Activated T-helper 2 cell treated with anti-CD3 and anti-CD28 coated beads, Interferon-gamma antibody, Interleukin-2, Interleukin-4, amounts not matched to agents 10 μg/mL and 5 μg/mL and 100 μg/mL, durations not matched to agents 14 hours and 24 hours and 36 hours (primary cell): ENCODE measurements around the gene CD200R1. TPM values are rescaled to one million over a fixed set of nuclear protein-coding genes. Genes with fewer than 3 reads are reported as not detected.

Experiments used
- DNase-seq: peaks from one replicate; pipeline ENCODE4 v3.0.0; 2021; ENCODE audit warnings: low spot score
- H3K27ac Mint-ChIP-seq: one replicate; pipeline ENCODE4 v1.8.0; 2021; ENCODE audit warnings: mixed read lengths
- H3K27me3 Mint-ChIP-seq: one replicate; pipeline ENCODE4 v1.8.0; 2021; ENCODE audit warnings: low read depth, mixed read lengths
- H3K36me3 Mint-ChIP-seq: one replicate; pipeline ENCODE4 v1.8.0; 2021; ENCODE audit warnings: low read depth, mixed read lengths
- H3K4me1 Mint-ChIP-seq: one replicate; pipeline ENCODE4 v1.8.0; 2021; ENCODE audit warnings: low read depth, mixed read lengths
- H3K4me3 Mint-ChIP-seq: one replicate; pipeline ENCODE4 v1.8.0; 2021; ENCODE audit warnings: low read depth, mild to moderate bottlenecking, moderate library complexity, mixed read lengths
- H3K9me3 Mint-ChIP-seq: one replicate; pipeline ENCODE4 v1.8.0; 2021; ENCODE audit warnings: mixed read lengths
- intact Hi-C: fragments of 100-400 bp; cut with micrococcal nuclease; formaldehyde crosslinking; loops from one replicate; pipeline ENCODE4 v1.15.1; 2023
- total RNA-seq: library from RNA; stranded (reverse); gene quantifications from 2 replicates; pipeline ENCODE4 v1.2.3, GENCODE V29; 2022

Gene CD200R1
- total RNA-seq, result 3.4 and 4.1 TPM in 2 replicates

DNA sequence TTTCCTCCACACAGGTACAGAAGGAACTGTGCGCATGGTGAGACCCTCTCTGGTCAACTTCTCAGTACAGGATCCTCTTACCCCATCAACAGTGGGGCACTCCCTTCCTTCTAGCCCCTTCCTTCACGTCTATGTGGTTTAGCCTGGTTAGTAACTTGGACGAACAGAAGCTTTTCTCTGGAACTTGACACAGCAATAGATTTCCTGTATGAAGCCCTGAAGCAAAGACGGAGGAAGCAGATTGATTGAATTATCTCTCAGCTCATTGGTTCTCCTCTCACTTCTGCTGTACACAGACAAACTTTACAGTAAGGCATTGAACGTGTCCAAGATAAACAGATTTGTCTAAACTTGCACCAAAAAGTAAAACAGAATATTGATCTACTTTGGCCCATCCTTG is at the start of gene CD200R1:
TSS of gene CD200R1 (minus strand) at position 210 of the 400 bp plus-strand sequence. CDS start 246 bp downstream, outside the sequence.
- Mint-ChIP-seq H3K27me3 (no peaks in the 10 kb centered on the region), H3K4me3 (peak within 1 kb of the TSS; percentile 84), H3K9me3 (no peaks in the 10 kb centered on the region), H3K27ac (peak within 1 kb of the TSS; percentile 94), H3K36me3 (peaks cover 7% of the 10 kb centered on the region), H3K4me1 (peaks cover 68% of the 10 kb centered on the region)
- intact Hi-C loops, result loop anchor here (2.0 to 5.0 kb wide), 2 partner anchors 16 to 843 kb away; partner anchors contain the start of genes GCSAM and GTPBP8
- no peak for DNase-seq

- Mint-ChIP-seq H3K27me3 (no peaks in the 10 kb centered on the region), H3K36me3 (peaks cover 21% of the 10 kb centered on the region), H3K4me1 (peaks cover 27% of the 10 kb centered on the region), H3K27ac (no peak overlapping the region), H3K4me3 (no peak overlapping the region), H3K9me3 (no peaks in the 10 kb centered on the region)
- intact Hi-C loops, result no loop called here
- no peak for DNase-seq
Observed at GRCh38 chr3:113021471-113021870, 46.6 kb upstream of the CD200R1 start.

DNA sequence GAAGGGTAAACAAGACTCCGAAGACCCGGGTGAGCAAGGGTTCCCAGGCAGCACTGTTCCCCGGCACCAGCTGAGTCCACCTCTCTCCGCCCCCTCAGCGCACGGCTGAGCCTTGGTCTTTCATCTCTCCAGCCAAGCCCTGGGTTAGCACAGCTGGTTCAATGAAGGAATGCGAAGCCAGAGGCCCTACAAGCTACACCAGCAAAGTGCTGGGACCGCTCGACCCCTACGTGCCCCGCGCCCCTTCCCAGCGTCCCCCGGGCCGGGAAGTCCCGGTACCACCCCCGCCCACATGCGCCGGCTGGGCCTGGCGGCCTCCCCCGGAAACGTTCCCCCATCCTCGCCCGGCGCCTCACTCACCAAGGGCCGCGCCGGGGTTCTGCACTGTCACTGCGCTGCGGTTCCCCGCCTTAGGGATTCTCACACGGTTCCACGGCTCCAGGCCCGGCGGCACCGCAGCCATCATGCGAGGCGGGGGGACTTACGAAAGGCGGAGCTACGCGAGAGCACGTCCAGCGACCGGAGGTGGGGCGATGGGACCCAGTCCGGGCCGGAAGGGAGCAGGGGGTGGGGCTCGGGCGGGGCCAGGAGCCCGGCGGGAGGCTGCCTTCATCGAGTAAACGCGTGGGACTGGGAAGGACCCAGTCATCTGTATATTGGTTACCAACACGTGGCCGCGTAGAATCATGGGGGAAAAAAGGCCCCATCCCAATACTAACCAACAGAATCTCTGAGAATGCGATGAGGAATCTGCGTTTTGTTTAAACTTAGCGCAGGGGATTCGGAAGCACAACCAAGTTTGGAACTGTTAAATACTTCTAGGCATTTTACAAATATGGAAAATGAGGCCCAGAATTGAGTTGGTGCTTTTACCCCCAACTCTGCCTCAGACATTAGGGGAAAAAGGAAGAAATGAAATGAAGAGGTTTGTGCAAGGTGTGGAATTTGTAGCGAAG is 44.6 kb upstream of the CD200R1 start:
- no peaks in the 10 kb centered on the region for H3K9me3 Mint-ChIP-seq
- no peaks in the 10 kb centered on the region for H3K27me3 Mint-ChIP-seq
- peaks cover 38% of the 10 kb centered on the region for H3K4me1 Mint-ChIP-seq
- H3K4me3 Mint-ChIP-seq, result peak overlapping the region; percentile 93
- peaks cover 41% of the 10 kb centered on the region for H3K36me3 Mint-ChIP-seq
- intact Hi-C loops, result loop anchor here (1.0 kb wide), 5 partner anchors 14 to 727 kb away; partner anchors contain the start of genes NAA50 and SLC35A5
- H3K27ac Mint-ChIP-seq, result peak overlapping the region; percentile 94
- peak; percentile 73 for DNase-seq

GRCh38 chr3:113018536-113019181 is 43.8 kb upstream of the CD200R1 start:
- Mint-ChIP-seq H3K27ac (peak overlapping the region; percentile 94), H3K36me3 (peaks cover 46% of the 10 kb centered on the region), H3K4me1 (peaks cover 40% of the 10 kb centered on the region), H3K4me3 (peak overlapping the region; percentile 93), H3K27me3 (no peaks in the 10 kb centered on the region), H3K9me3 (no peaks in the 10 kb centered on the region)
- intact Hi-C loops, result loop anchor here (1.0 kb wide), 5 partner anchors 13 to 728 kb away; partner anchors contain the start of genes NAA50 and SLC35A5
- no peak for DNase-seq

GRCh38 chr3:113013593-113013992 is 38.7 kb upstream of the CD200R1 start:
- Mint-ChIP-seq H3K27ac (no peak overlapping the region), H3K9me3 (no peaks in the 10 kb centered on the region), H3K36me3 (peaks cover 82% of the 10 kb centered on the region), H3K4me1 (peaks cover 47% of the 10 kb centered on the region), H3K27me3 (no peaks in the 10 kb centered on the region), H3K4me3 (no peak overlapping the region)
- intact Hi-C loops, result no loop called here
- no peak for DNase-seq

- Mint-ChIP-seq H3K4me3 (no peak overlapping the region), H3K9me3 (no peaks in the 10 kb centered on the region), H3K4me1 (peaks cover 59% of the 10 kb centered on the region), H3K36me3 (peaks cover 87% of the 10 kb centered on the region), H3K27me3 (no peaks in the 10 kb centered on the region), H3K27ac (no peak overlapping the region)
- intact Hi-C loops, result no loop called here
- DNase-seq, result no peak
Observed at GRCh38 chr3:113008117-113008516, 33.2 kb upstream of the CD200R1 start.

DNA sequence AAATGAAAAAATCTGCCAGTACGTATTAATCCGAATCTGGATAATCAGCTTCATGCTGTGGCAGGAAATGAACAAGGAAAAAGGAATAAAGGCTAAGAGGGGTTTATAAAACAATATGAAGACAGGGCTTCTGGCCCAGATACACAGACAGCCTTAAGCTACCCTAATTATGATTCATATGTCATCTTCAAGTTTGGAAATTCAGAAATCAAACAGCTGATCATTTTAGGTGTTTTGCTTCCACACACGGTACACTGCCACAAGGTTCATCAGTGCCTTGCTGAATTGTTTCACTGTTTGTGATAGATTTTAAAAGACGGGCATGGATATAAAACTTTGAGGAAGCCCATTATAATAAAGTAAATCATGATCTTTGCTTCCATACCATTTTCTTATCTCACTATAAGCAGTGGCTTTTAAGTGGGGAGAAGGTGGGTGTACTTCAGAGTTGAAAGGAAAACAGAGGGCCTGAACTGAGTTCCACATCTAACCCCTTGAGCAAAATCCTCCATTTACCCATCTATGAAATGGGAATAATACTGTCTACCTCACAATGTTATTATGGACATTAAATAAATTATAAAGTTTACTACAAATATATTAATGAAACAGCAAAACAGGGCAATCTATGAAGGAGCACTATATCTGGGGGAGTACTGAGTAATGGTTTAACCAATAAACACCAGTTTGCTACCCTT is 31.6 kb upstream of the CD200R1 start:
- Mint-ChIP-seq H3K27ac (peak overlapping the region; percentile 84), H3K4me3 (peak overlapping the region; percentile 66), H3K27me3 (no peaks in the 10 kb centered on the region), H3K9me3 (no peaks in the 10 kb centered on the region), H3K4me1 (peaks cover 62% of the 10 kb centered on the region), H3K36me3 (peaks cover 89% of the 10 kb centered on the region)
- DNase-seq, result no peak
- intact Hi-C loops, result no loop called here

DNA sequence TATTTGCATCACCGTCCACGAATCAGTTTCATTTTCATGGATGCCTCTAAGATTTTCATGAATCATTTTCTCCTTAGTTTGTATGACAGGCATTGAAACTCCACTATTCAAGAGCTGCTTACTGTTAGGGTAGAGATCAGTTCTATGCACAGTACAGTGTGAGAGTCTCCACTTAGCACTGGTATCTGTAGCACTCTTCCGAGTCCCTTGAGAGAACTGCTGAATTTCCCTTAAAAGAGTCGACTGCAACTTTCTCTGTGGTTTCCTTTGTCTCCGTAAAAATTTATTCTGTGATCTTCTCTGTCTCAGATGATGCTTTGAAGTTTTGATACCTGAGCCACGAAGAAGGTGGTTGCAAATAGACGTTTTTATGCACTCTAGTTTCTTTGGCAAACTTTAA is 30.7 kb upstream of the CD200R1 start:
- no peaks in the 10 kb centered on the region for H3K27me3 Mint-ChIP-seq
- H3K36me3 Mint-ChIP-seq, result peaks cover 89% of the 10 kb centered on the region
- H3K27ac Mint-ChIP-seq, result peak overlapping the region; percentile 84
- DNase-seq, result no peak
- intact Hi-C loops, result loop anchor here (1.0 kb wide), 4 partner anchors 14 to 47 kb away; partner anchors contain the start of gene GTPBP8
- peaks cover 66% of the 10 kb centered on the region for H3K4me1 Mint-ChIP-seq
- H3K4me3 Mint-ChIP-seq, result peak overlapping the region; percentile 66
- H3K9me3 Mint-ChIP-seq, result no peaks in the 10 kb centered on the region

- H3K4me3 Mint-ChIP-seq, result no peak overlapping the region
- H3K36me3 Mint-ChIP-seq, result peaks cover 82% of the 10 kb centered on the region
- DNase-seq, result no peak
- intact Hi-C loops, result no loop called here
- H3K9me3 Mint-ChIP-seq, result no peaks in the 10 kb centered on the region
- no peaks in the 10 kb centered on the region for H3K27me3 Mint-ChIP-seq
- H3K27ac Mint-ChIP-seq, result peak overlapping the region; percentile 19
- peaks cover 61% of the 10 kb centered on the region for H3K4me1 Mint-ChIP-seq
Observed at GRCh38 chr3:113002679-113003078, 27.8 kb upstream of the CD200R1 start.

GRCh38 chr3:113002037-113002436 is 27.1 kb upstream of the CD200R1 start:
- no peak for DNase-seq
- Mint-ChIP-seq H3K4me1 (peaks cover 56% of the 10 kb centered on the region), H3K4me3 (no peak overlapping the region), H3K9me3 (no peaks in the 10 kb centered on the region), H3K27ac (no peak overlapping the region), H3K27me3 (no peaks in the 10 kb centered on the region), H3K36me3 (peaks cover 78% of the 10 kb centered on the region)
- intact Hi-C loops, result no loop called here

DNA sequence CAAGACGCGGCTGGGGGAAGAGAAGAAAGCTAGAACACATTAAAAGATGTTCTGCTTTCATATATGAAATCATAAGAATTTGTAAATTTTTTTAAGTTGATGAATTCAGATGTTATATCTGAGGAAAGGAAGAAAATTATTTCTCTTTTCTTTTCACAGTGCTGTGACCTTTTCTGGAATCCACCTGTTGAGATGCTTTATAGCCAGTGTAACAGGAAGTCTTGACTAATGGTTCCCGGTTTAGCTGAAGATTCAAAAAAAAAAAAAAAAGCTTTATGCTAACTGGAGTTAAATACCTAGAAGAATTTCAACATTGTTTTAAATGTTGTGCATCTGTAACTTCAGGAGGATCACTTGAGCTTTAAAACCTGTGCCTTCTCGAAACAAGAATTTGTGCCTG is 25.8 kb upstream of the CD200R1 start:
- no peaks in the 10 kb centered on the region for H3K27me3 Mint-ChIP-seq
- no peaks in the 10 kb centered on the region for H3K9me3 Mint-ChIP-seq
- intact Hi-C loops, result no loop called here
- peaks cover 44% of the 10 kb centered on the region for H3K4me1 Mint-ChIP-seq
- no peak overlapping the region for H3K4me3 Mint-ChIP-seq
- DNase-seq, result no peak
- peak overlapping the region; percentile 52 for H3K27ac Mint-ChIP-seq
- peaks cover 68% of the 10 kb centered on the region for H3K36me3 Mint-ChIP-seq

DNA sequence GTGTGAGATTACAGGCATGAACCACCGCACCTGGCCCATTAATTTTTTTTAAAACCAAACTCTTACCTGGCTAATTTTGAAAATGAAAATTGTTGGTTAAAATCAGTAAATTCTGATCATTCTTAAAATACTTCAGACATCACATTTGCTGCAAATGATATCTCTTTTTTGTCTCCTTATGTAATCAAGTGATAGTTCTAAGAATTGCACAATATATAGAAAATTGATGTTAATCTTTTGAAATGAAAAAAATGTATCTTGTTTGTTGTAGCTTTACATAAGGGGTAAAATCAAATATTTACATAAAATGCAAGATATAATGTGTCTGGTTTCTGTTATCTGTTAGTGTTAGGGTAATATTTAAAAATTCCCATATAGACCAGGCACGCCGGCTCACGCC is 20.9 kb upstream of the CD200R1 start:
- intact Hi-C loops, result no loop called here
- Mint-ChIP-seq H3K9me3 (no peaks in the 10 kb centered on the region), H3K4me3 (no peak overlapping the region), H3K4me1 (peaks cover 38% of the 10 kb centered on the region), H3K36me3 (peaks cover 51% of the 10 kb centered on the region), H3K27ac (no peak overlapping the region), H3K27me3 (no peaks in the 10 kb centered on the region)
- no peak for DNase-seq
